Psoas muscle (tissue), 8 donors: ENCODE measurements around the gene SH2D3C. TPM values are rescaled to one million over a fixed set of nuclear protein-coding genes. Genes with fewer than 3 reads are reported as not detected.

Experiments
- ATAC-seq, 4 donors: fragments of 200-7000 bp; cut with Tn5 transposase; one replicate each; pipeline ENCODE4 v1.9.1; 2020; ENCODE audit warnings: moderate library complexity in 3 of 4, mild to moderate bottlenecking in 2 of 4
- DNase-seq, 2 donors: peaks; one replicate each; pipeline ENCODE4 v3.0.0-alpha.2; 2020
- H3K27ac ChIP-seq: fragments of 200-600 bp; one replicate; pipeline ENCODE4 v1.8.0; 2022
- H3K27me3 ChIP-seq, 3 donors: fragments of 200-600 bp in 1 of 3; one replicate each; pipeline versions ENCODE4 v1.6.1 to v1.8.0; 2013 to 2022; ENCODE audit warnings: low read length in 2 of 3, mild to moderate bottlenecking in 2 of 3, moderate library complexity in 1 of 3; ENCODE audit not compliant: insufficient read depth in 3 of 3
- H3K36me3 ChIP-seq, 2 donors: fragments of 200-600 bp in 1 of 2; one replicate each; pipeline versions ENCODE4 v1.6.1 to v1.8.0; 2013 to 2022; ENCODE audit warnings: low read depth in 1 of 2, mild to moderate bottlenecking in 1 of 2, moderate library complexity in 1 of 2; ENCODE audit not compliant: insufficient read depth in 1 of 2
- H3K4me1 ChIP-seq: fragments of 200-600 bp; one replicate; pipeline ENCODE4 v1.8.0; 2022
- H3K4me3 ChIP-seq: fragments of 200-600 bp; one replicate; pipeline ENCODE4 v1.8.0; 2022; ENCODE audit warnings: mild to moderate bottlenecking
- H3K9me3 ChIP-seq: fragments of 200-600 bp; one replicate; pipeline ENCODE4 v1.8.0; 2022
- CTCF ChIP-seq: fragments of 200-600 bp; IDR thresholded peaks from one replicate; pipeline ENCODE4 v1.8.0; 2022; ENCODE audit warnings: antibody characterized with exemption
- WGBS, 3 donors: extraction: QIAGEN DNeasy Blood & Tissue Kit; methylation state at CpG; one replicate each; pipeline versions ENCODE4 v1.1.6 to v1.1.7; 2013; 5-methylcytosine and 5-hydroxymethylcytosine counted together
- intact Hi-C, 2 donors: fragments of 100-400 bp; cut with DNase I; formaldehyde crosslinking; loops; one replicate each; pipeline versions ENCODE4 v1.11.0 to v1.14.2; 2022
- polyA plus RNA-seq, 3 donors: library from polyadenylated mRNA; stranded (reverse); fragments of 200-250 nt; gene quantifications; one replicate each; pipeline ENCODE4 v1.2.3, GENCODE V29; 2013
- total RNA-seq, 4 donors: library from RNA; stranded (reverse); fragmentation: NEBNext Ultra II Directional in 2 of 4; extraction: Animal tissue kit (Norgen Biotek cat#: 25700) in 2 of 4; gene quantifications; one replicate each; pipeline versions ENCODE4 v1.2.1 to v1.2.4, GENCODE V29; 2021 to 2023
- donor health status: healthy with polysubstance abuse.
- donor health status: DM: no; HTN: no; CAD: no; lungs with moderate emphysema.
- donor health status: Bipolar disorder and iron deficiency.
- donor health status: healthy.
- donor health status: DM: yes; HTN: yes; CAD: no.
- donor health status: DM: no; HTN: no; CAD: no.
- donor health status: DM: no; HTN: no; CAD: no.
- donor health status: DM: yes; HTN: yes; CAD: no.

Gene SH2D3C
- total and polyA plus RNA-seq, 7 donors, result 5.3 to 12.0 (median 10.0) TPM

- WGBS, 3 donors, result 74 to 83% (median 75%) methylated on average over 12 of the region's 12 CpGs
- intact Hi-C loops, result no loop called here
- Histone ChIP-seq H3K4me1 (no peaks in the 10 kb centered on the region), H3K36me3 (no peaks in the 10 kb centered on the region), H3K9me3 (no peaks in the 10 kb centered on the region), H3K27me3 (no peaks in the 10 kb centered on the region), H3K27ac (no peak overlapping the region), H3K4me3 (no peak overlapping the region)
- ATAC-seq (no peak), DNase-seq (no peak)
- TF ChIP-seq CTCF, result no peak
These were observed 56.3 kb downstream of the SH2D3C start for GRCh38 chr9:127722055-127722745.

- no peak overlapping the region for H3K27ac ChIP-seq
- H3K9me3 ChIP-seq, result no peaks in the 10 kb centered on the region
- no peaks in the 10 kb centered on the region for H3K36me3 ChIP-seq
- TF ChIP-seq CTCF, result no peak
- no peak for DNase-seq
- H3K27me3 ChIP-seq, result no peaks in the 10 kb centered on the region
- intact Hi-C loops, result no loop called here
- H3K4me3 ChIP-seq, result no peak overlapping the region
- 48 to 57% (median 48%) methylated on average over 10 to 11 of the region's 11 CpGs for WGBS, 3 donors
- H3K4me1 ChIP-seq, result peaks cover 3% of the 10 kb centered on the region
- no peak for ATAC-seq
These were observed 57.1 kb downstream of the SH2D3C start for GRCh38 chr9:127721391-127721821.

GRCh38 chr9:127720865-127721227, 57.6 kb downstream of the SH2D3C start:
- no peak for ATAC-seq
- Histone ChIP-seq H3K4me1 (peaks cover 8% of the 10 kb centered on the region), H3K27me3 (no peaks in the 10 kb centered on the region), H3K4me3 (no peak overlapping the region), H3K9me3 (no peaks in the 10 kb centered on the region), H3K36me3 (no peaks in the 10 kb centered on the region), H3K27ac (no peak overlapping the region)
- TF ChIP-seq CTCF, result no peak
- no peak for DNase-seq
- intact Hi-C loops, result no loop called here

- 82 to 85% (median 83%) methylated on average over 12 of the region's 12 CpGs for WGBS, 3 donors
- ATAC-seq, result no peak
- DNase-seq, result no peak
- TF ChIP-seq CTCF, result no peak
- intact Hi-C loops, result no loop called here
- H3K36me3 ChIP-seq, result no peaks in the 10 kb centered on the region
- no peaks in the 10 kb centered on the region for H3K27me3 ChIP-seq
- no peaks in the 10 kb centered on the region for H3K9me3 ChIP-seq
- H3K4me1 ChIP-seq, result peaks cover 8% of the 10 kb centered on the region
- no peak overlapping the region for H3K27ac ChIP-seq
- H3K4me3 ChIP-seq, result no peak overlapping the region
These were observed 58.2 kb downstream of the SH2D3C start for GRCh38 chr9:127720031-127720864.
